Measurements from ENCODE around the gene BLVRB.
A peak's percentile ranks its signal among the peaks of the same experiment; 100 is the strongest.
"Not testable (repeated sequence)": the region's sequence is repeated elsewhere in the genome, so short reads cannot be mapped to it uniquely, and the experiment has no call there.

The BLVRB gene

DNA sequence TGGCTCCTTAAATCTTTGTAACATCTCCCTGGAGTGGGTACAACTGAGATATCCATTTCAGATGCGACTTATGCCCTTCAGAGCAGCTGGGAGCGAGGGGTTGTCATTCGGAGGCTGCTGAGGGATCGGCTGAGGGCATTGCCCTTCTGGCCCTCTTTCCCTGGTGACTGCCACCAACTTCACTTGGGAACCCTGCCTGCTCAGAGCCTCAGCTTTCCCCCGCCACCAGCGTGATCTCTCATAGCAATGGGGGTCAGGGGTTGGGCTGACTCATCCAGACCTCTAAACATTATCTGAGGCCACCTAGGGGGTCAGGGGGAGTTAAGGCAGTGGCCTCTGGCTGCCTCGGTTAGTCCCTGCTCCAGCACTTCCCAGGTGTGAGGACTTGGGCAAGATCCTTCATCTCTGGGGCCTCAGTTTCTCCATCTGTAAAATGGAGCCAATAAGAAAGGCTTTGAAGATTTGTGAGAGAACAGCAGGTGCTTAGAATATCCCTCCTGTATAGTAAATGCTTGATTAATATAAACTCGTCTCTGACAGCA, 53.5 kb downstream of the BLVRB start:
- TF ChIP-seq PAX5 (IDR thresholded peaks at IDR 0.05; ENCODE audit: insufficient read depth, low read length, severe bottlenecking) (no peak), POLR2AphosphoS5 (IDR thresholded peaks at IDR 0.05; ENCODE audit: low read depth, low read length) (no peak), TAF1 (IDR thresholded peaks at IDR 0.05; ENCODE audit: low read depth, low read length) (no peak), POLR2A (IDR thresholded peaks at IDR 0.05; ENCODE audit: low read depth, low read length) (no peak), SPI1 (IDR thresholded peaks at IDR 0.05; ENCODE audit: low read depth, low read length) (no peak), POU2F2 (IDR thresholded peaks at IDR 0.05; ENCODE audit: low read depth, low read length) (no peak)
- DNase-seq (ENCODE audit: insufficient read length, low spot score), result no peak
- no peak for FAIRE-seq

- TF ChIP-seq PAX5 (IDR thresholded peaks at IDR 0.05; ENCODE audit: insufficient read depth, low read length, severe bottlenecking), result no peak
- TF ChIP-seq POU2F2 (IDR thresholded peaks at IDR 0.05; ENCODE audit: low read depth, low read length), result no peak
- TF ChIP-seq POLR2AphosphoS5 (IDR thresholded peaks at IDR 0.05; ENCODE audit: low read depth, low read length), result no peak
- TF ChIP-seq POLR2A (IDR thresholded peaks at IDR 0.05; ENCODE audit: low read depth, low read length), result no peak
- no peak for TF ChIP-seq TAF1 (IDR thresholded peaks at IDR 0.05; ENCODE audit: low read depth, low read length)
- no peak for TF ChIP-seq SPI1 (IDR thresholded peaks at IDR 0.05; ENCODE audit: low read depth, low read length)
- FAIRE-seq, result peak; percentile 89
- no peak for DNase-seq (ENCODE audit: insufficient read length, low spot score)
Observed at GRCh38 chr19:40411125-40411842, 54.3 kb downstream of the BLVRB start.

- DNase-seq (ENCODE audit: insufficient read length, low spot score) (no peak), FAIRE-seq (peak; percentile 28)
- TF ChIP-seq POLR2A (IDR thresholded peaks at IDR 0.05; ENCODE audit: low read depth, low read length) (no peak), POU2F2 (IDR thresholded peaks at IDR 0.05; ENCODE audit: low read depth, low read length) (no peak), TAF1 (IDR thresholded peaks at IDR 0.05; ENCODE audit: low read depth, low read length) (no peak), SPI1 (IDR thresholded peaks at IDR 0.05; ENCODE audit: low read depth, low read length) (no peak), PAX5 (IDR thresholded peaks at IDR 0.05; ENCODE audit: insufficient read depth, low read length, severe bottlenecking) (no peak), POLR2AphosphoS5 (IDR thresholded peaks at IDR 0.05; ENCODE audit: low read depth, low read length) (no peak)
Observed at GRCh38 chr19:40410030-40410389, 55.5 kb downstream of the BLVRB start.

- FAIRE-seq; DNase-seq (ENCODE audit: insufficient read length, low spot score): not testable (repeated sequence)
Observed at GRCh38 chr19:40408598-40408925, 57.0 kb downstream of the BLVRB start.

- TF ChIP-seq POU2F2 (IDR thresholded peaks at IDR 0.05; ENCODE audit: low read depth, low read length) (no peak), PAX5 (IDR thresholded peaks at IDR 0.05; ENCODE audit: insufficient read depth, low read length, severe bottlenecking) (no peak), TAF1 (IDR thresholded peaks at IDR 0.05; ENCODE audit: low read depth, low read length) (no peak), SPI1 (IDR thresholded peaks at IDR 0.05; ENCODE audit: low read depth, low read length) (peak; percentile 19; the same call in 1 of the 2 replicates), POLR2A (IDR thresholded peaks at IDR 0.05; ENCODE audit: low read depth, low read length) (no peak), POLR2AphosphoS5 (IDR thresholded peaks at IDR 0.05; ENCODE audit: low read depth, low read length) (no peak)
- DNase-seq (ENCODE audit: insufficient read length, low spot score), result no peak
- no peak for FAIRE-seq
Observed at GRCh38 chr19:40407714-40408597, 57.6 kb downstream of the BLVRB start.

GRCh38 chr19:40403262-40403984, 62.1 kb downstream of the BLVRB start:
- FAIRE-seq (peak; percentile 76), DNase-seq (ENCODE audit: insufficient read length, low spot score) (peak; percentile 92)
- TF ChIP-seq PAX5 (IDR thresholded peaks at IDR 0.05; ENCODE audit: insufficient read depth, low read length, severe bottlenecking) (no peak), POLR2AphosphoS5 (IDR thresholded peaks at IDR 0.05; ENCODE audit: low read depth, low read length) (no peak), SPI1 (IDR thresholded peaks at IDR 0.05; ENCODE audit: low read depth, low read length) (no peak), POLR2A (IDR thresholded peaks at IDR 0.05; ENCODE audit: low read depth, low read length) (no peak), POU2F2 (IDR thresholded peaks at IDR 0.05; ENCODE audit: low read depth, low read length) (no peak), TAF1 (IDR thresholded peaks at IDR 0.05; ENCODE audit: low read depth, low read length) (no peak)

DNA sequence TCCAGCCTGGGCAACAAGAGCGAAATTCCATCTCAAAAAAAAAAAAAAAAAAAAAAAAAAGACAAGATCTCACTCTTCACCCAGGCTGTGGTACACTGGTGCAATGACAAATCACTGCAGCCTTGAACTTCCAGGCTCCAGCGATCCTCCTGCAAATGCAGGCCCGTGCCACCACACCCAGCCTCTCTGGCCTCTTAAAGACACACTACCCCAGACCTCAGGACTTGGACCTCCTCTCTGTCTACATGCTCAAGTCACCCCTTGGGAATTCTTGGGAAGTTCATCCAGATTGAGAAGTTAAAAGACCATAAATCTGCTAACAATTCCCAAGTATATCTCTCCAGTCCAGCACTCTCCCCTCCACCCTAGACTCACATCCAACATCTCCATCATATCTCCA, 65.0 kb downstream of the BLVRB start:
- no peak for FAIRE-seq
- DNase-seq (ENCODE audit: insufficient read length, low spot score), result no peak
- TF ChIP-seq SPI1 (IDR thresholded peaks at IDR 0.05; ENCODE audit: low read depth, low read length) (no peak), POLR2AphosphoS5 (IDR thresholded peaks at IDR 0.05; ENCODE audit: low read depth, low read length) (no peak), POLR2A (IDR thresholded peaks at IDR 0.05; ENCODE audit: low read depth, low read length) (no peak), TAF1 (IDR thresholded peaks at IDR 0.05; ENCODE audit: low read depth, low read length) (no peak), PAX5 (IDR thresholded peaks at IDR 0.05; ENCODE audit: insufficient read depth, low read length, severe bottlenecking) (no peak), POU2F2 (IDR thresholded peaks at IDR 0.05; ENCODE audit: low read depth, low read length) (no peak)

DNA sequence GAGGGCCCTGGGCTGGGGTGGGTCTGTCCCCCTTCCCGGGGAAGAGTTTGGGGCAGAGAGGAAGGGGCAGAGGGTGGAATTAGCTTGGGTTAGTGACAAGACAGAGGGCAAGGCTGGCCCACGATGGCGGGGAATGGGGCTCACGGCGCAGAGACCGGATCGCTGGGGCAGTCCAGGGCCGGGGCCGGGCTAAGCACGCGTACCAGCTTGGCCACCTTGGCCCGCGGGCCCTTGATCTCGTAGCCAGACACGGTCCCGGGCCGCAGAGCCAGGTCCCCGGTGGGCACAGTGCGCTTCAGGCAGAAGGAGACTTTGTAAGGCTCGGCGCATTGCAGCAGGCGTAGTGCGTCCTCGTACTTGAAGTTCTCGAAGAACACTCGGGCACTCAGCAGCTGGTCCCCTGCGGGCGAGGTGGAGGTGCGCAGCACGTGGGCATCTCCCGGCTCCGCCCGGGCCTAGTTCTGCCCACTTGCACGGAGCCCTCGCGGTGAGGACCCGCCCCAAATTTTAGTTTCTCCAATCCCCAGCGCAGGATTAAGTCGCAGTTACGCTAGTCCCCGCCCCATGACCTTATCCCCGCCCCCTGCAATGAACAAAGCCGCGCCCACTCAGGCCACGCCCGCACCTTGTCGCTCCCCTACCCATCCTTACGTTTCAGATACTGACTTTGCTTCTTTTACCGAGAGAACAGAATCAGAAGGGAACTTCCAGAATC, 67.0 kb downstream of the BLVRB start:
- DNase-seq (ENCODE audit: insufficient read length, low spot score), result peak; percentile 66
- FAIRE-seq, result peak; percentile 48
- no peak for TF ChIP-seq SPI1 (IDR thresholded peaks at IDR 0.05; ENCODE audit: low read depth, low read length)
